Testis (tissue), 3 donors: ENCODE measurements around the gene AKAP8. TPM values are rescaled to one million over a fixed set of nuclear protein-coding genes. Genes with fewer than 3 reads are reported as not detected.

Source experiments
- DNase-seq: peaks from one replicate; pipeline ENCODE4 v3.0.0-alpha.2; 2019
- H3K27ac ChIP-seq, 2 donors: fragments of 200-600 bp; sonication (generic); one replicate each; pipeline ENCODE4 v1.5.1; 2019
- H3K27me3 ChIP-seq: fragments of 200-600 bp; sonication (generic); one replicate; pipeline ENCODE4 v1.5.1; 2019
- H3K36me3 ChIP-seq: fragments of 200-600 bp; sonication (generic); one replicate; pipeline ENCODE4 v1.5.1; 2017; ENCODE audit warnings: low read depth; ENCODE audit errors: missing control alignments
- H3K4me1 ChIP-seq: fragments of 200-600 bp; sonication (generic); one replicate; pipeline ENCODE4 v1.5.1; 2019
- H3K4me3 ChIP-seq, 2 donors: fragments of 200-600 bp; sonication (generic); one replicate each; pipeline ENCODE4 v1.5.1; 2017 to 2019
- H3K9me3 ChIP-seq: fragments of 200-600 bp; sonication (generic); one replicate; pipeline ENCODE4 v1.5.1; 2017
- CTCF ChIP-seq, 3 experiments: fragments of 450-650 bp in 2 of 3; fragments of 200-600 bp in 1 of 3; sonication (generic) in 1 of 3; IDR thresholded peaks; one replicate each; pipeline ENCODE4 v1.5.1; 2016 to 2019; ENCODE audit warnings: antibody characterized with exemption in 3 of 3, mild to moderate bottlenecking in 2 of 3, moderate library complexity in 1 of 3
- POLR2A ChIP-seq: fragments of 450-650 bp; IDR thresholded peaks from one replicate; pipeline ENCODE4 v1.6.1; 2017; ENCODE audit warnings: antibody characterized with exemption, mild to moderate bottlenecking, moderate library complexity
- WGBS, 2 donors: methylation state at CpG; one replicate each; pipeline ENCODE4 v1.1.5; 2018; 5-methylcytosine and 5-hydroxymethylcytosine counted together
- intact Hi-C: fragments of 100-400 bp; cut with DNase I; formaldehyde crosslinking; loops from one replicate; pipeline ENCODE4 v1.15.1; 2023; ENCODE audit warnings: low total_unique reads
- polyA plus RNA-seq: library from polyadenylated mRNA; stranded (reverse); fragments of 350-450 nt; fragmentation: Illumina TruSeq; extraction: RNeasy Lipid Tissue Mini Kit (QIAGEN cat#74804); gene quantifications from one replicate; pipeline ENCODE4 v1.2.3, GENCODE V29; 2014; ENCODE audit warnings: low read depth, low replicate concordance; ENCODE audit not compliant: insufficient read depth
- total RNA-seq, 2 donors: library from RNA; depleted of rRNA; stranded (reverse); fragments of >200 nt; gene quantifications; one replicate each; pipeline ENCODE4 v1.2.3, GENCODE V29; 2016

AKAP8 gene
- total and polyA plus RNA-seq, 3 donors from 2014 or later = 20.1 to 46.3 (median 44.0) TPM

GRCh38 chr19:15422296-15423075, 42.9 kb upstream of the AKAP8 start:
- no peaks in the 10 kb centered on the region for H3K36me3 ChIP-seq

DNA sequence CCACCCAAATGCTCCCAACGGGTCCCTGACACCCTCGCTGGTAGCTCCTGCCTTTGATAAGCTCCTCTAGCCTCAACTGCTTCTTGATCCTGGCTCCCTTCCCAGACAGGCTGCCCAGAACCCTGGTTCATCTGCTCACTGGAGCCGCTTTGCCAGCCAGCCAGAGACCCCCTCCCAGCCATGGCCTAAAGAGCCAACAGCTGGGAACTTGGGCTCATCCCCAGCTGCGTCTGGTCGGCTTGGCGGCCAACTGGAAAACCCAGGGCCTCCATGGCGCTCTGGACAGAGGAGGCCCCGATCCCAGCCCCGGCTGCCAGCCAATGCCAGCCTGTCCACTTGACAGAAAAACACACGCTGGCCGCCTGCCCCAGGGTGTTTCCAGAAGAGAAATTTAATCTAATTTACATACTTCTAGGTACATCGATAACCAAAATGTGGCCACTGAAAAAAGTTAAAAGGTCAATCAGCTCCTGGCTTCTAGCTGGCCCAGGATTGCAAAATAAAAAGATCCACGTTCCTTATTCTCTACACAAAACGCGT, 42.2 kb upstream of the AKAP8 start:
- peaks cover 12% of the 10 kb centered on the region for H3K4me1 ChIP-seq
- no peak overlapping the region for H3K27ac ChIP-seq
- H3K27me3 ChIP-seq = no peaks in the 10 kb centered on the region
- TF ChIP-seq POLR2A (no peak), CTCF (IDR thresholded peaks at IDR 0.05) (no peak)
- WGBS, 2 donors = 65 to 73% methylated on average over 14 to 15 of the region's 15 CpGs
- H3K9me3 ChIP-seq = no peaks in the 10 kb centered on the region
- no peaks in the 10 kb centered on the region for H3K36me3 ChIP-seq
- H3K4me3 ChIP-seq = no peak overlapping the region
- intact Hi-C loops = no loop called here
- DNase-seq = no peak

More at GRCh38 chr19:15422296-15423075, 42.9 kb upstream of the AKAP8 start:
- Histone ChIP-seq H3K4me1 (peaks cover 7% of the 10 kb centered on the region), H3K27me3 (no peaks in the 10 kb centered on the region), H3K9me3 (no peaks in the 10 kb centered on the region), H3K4me3 (no peak overlapping the region), H3K27ac (no peak overlapping the region)
- no peak for TF ChIP-seq POLR2A
- no peak for TF ChIP-seq CTCF (IDR thresholded peaks at IDR 0.05)
- intact Hi-C loops = no loop called here
- DNase-seq = no peak
- WGBS, 2 donors = 89 to 93% methylated on average over 18 to 22 of the region's 22 CpGs

- DNase-seq = no peak
- TF ChIP-seq CTCF (IDR thresholded peaks at IDR 0.05) = no peak
- TF ChIP-seq POLR2A = no peak
- 78 to 82% methylated on average over 11 to 12 of the region's 12 CpGs for WGBS, 2 donors
- Histone ChIP-seq H3K4me3 (no peak overlapping the region), H3K27me3 (no peaks in the 10 kb centered on the region), H3K36me3 (no peaks in the 10 kb centered on the region), H3K27ac (no peak overlapping the region), H3K4me1 (peaks cover 12% of the 10 kb centered on the region), H3K9me3 (no peaks in the 10 kb centered on the region)
- intact Hi-C loops = no loop called here
Observed at GRCh38 chr19:15421136-15421695, 41.6 kb upstream of the AKAP8 start.

DNA sequence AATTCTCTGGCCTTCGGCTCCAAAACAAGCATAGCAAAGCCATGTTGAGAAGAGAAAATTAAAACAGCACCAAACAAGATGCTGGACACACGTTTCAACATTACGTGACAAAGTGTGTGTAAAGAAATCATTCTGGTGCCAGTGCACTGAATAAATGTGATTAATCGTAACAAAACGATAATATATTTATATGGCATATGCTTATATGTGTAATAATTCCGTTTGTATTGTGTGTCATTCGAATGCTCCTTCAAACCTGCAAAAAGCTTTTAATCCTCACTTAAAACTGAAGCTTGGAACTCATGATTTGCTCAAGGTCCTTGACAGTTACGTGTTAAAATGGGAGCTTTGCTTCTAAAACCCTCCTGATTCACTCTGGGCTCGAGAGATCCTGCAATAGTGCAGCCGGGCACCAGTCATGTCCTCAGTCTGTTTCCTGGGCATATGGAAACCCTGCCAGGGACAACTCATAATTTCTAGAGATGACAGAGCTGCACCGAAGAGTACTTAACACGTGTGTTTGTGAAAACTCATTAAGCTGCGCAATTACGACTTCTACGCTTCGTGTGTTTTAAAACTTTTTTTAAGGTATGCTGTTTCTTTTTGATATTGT, 39.9 kb upstream of the AKAP8 start:
- Histone ChIP-seq H3K27me3 (no peaks in the 10 kb centered on the region), H3K9me3 (no peaks in the 10 kb centered on the region), H3K4me3 (peak overlapping the region; percentile 98), H3K36me3 (no peaks in the 10 kb centered on the region), H3K4me1 (peaks cover 12% of the 10 kb centered on the region), H3K27ac (peak overlapping the region in 1 of 2 donors; percentile 5)
- no peak for DNase-seq
- WGBS, 2 donors = 16 to 23% methylated on average over 16 of the region's 16 CpGs
- intact Hi-C loops = no loop called here
- no peak for TF ChIP-seq CTCF (IDR thresholded peaks at IDR 0.05)
- no peak for TF ChIP-seq POLR2A
